Measurements from ENCODE around the gene FBN3. TPM values are rescaled to one million over a fixed set of nuclear protein-coding genes. Genes with fewer than 3 reads are reported as not detected.

FBN3 gene
- total and polyA plus RNA-seq, 3 donors from 2014 or later: 0.62 to 17.8 (median 2.3) TPM

DNA sequence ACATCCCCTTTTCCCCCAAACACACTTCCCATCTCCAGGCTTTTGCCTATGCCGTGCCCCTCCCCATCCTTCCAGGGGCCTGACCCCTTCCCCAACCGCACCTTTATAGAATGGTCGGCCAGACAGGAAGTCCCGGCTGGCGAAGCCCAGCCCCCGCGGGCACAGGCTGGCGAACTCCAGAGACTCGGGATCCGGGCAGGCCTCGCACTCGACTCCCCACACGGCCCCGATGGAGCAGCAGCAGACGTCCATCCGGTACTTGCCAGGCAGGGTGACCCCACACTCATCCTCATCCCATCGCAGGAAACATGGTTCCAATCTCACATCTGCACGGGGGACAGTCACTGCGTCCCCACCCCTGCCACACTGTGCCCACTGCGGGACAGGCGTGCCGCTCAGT, 25.7 kb downstream of the FBN3 start:
- no peak overlapping the region for H3K27ac ChIP-seq
- H3K27me3 ChIP-seq: no peaks in the 10 kb centered on the region
- TF ChIP-seq CTCF (IDR thresholded peaks at IDR 0.05) (no peak), POLR2A (IDR thresholded peaks at IDR 0.05) (no peak)
- no peaks in the 10 kb centered on the region for H3K4me1 ChIP-seq
- WGBS, 2 donors: 96 to 97% methylated on average over 20 to 22 of the region's 22 CpGs
- H3K9me3 ChIP-seq: no peaks in the 10 kb centered on the region
- no peak for DNase-seq
- H3K36me3 ChIP-seq (ENCODE audit: low read depth, missing control alignments): no peaks in the 10 kb centered on the region
- intact Hi-C loops (cut with DNase I; ENCODE audit: low total_unique reads): no loop called here
- no peak overlapping the region for H3K4me3 ChIP-seq

- no peak overlapping the region for H3K27ac ChIP-seq
- 87 to 91% methylated on average over 26 of the region's 26 CpGs for WGBS, 2 donors
- TF ChIP-seq CTCF (IDR thresholded peaks at IDR 0.05) (no peak), POLR2A (IDR thresholded peaks at IDR 0.05) (no peak)
- H3K27me3 ChIP-seq: no peaks in the 10 kb centered on the region
- intact Hi-C loops (cut with DNase I; ENCODE audit: low total_unique reads): no loop called here
- H3K4me1 ChIP-seq: no peaks in the 10 kb centered on the region
- DNase-seq: no peak
- H3K9me3 ChIP-seq: no peaks in the 10 kb centered on the region
- H3K4me3 ChIP-seq: no peak overlapping the region
- no peaks in the 10 kb centered on the region for H3K36me3 ChIP-seq (ENCODE audit: low read depth, missing control alignments)
Measured at GRCh38 chr19:8120636-8121480, 28.5 kb downstream of the FBN3 start.

DNA sequence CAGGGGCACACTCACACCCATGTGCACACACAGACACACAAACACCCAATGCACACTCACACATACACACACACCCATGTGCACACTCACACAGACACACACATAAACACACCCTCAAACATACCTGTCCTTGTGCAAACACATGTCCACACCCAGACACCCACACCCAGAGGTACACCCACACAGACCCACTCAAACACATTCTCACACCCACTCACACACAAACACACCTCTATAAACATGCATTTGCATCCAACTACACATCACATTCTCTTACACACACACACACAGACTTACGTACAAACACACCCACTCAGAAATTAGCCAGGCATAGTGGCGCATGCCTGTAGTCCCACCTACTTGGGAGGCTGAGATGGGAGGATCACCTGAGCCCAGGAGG, 31.4 kb downstream of the FBN3 start:
- TF ChIP-seq POLR2A (IDR thresholded peaks at IDR 0.05) (no peak), CTCF (IDR thresholded peaks at IDR 0.05) (no peak)
- H3K4me1 ChIP-seq: no peaks in the 10 kb centered on the region
- intact Hi-C loops (cut with DNase I; ENCODE audit: low total_unique reads): no loop called here
- no peak overlapping the region for H3K4me3 ChIP-seq
- 90 to 97% methylated on average over 2 of the region's 2 CpGs for WGBS, 2 donors
- DNase-seq: no peak
- H3K36me3 ChIP-seq (ENCODE audit: low read depth, missing control alignments): no peaks in the 10 kb centered on the region
- no peaks in the 10 kb centered on the region for H3K27me3 ChIP-seq
- no peaks in the 10 kb centered on the region for H3K9me3 ChIP-seq
- H3K27ac ChIP-seq: no peak overlapping the region

- DNase-seq: no peak
- H3K27ac ChIP-seq: no peak overlapping the region
- intact Hi-C loops (cut with DNase I; ENCODE audit: low total_unique reads): no loop called here
- no peaks in the 10 kb centered on the region for H3K27me3 ChIP-seq
- no peak overlapping the region for H3K4me3 ChIP-seq
- H3K36me3 ChIP-seq (ENCODE audit: low read depth, missing control alignments): no peaks in the 10 kb centered on the region
- no peaks in the 10 kb centered on the region for H3K4me1 ChIP-seq
- H3K9me3 ChIP-seq: no peaks in the 10 kb centered on the region
- TF ChIP-seq CTCF (IDR thresholded peaks at IDR 0.05) (no peak), POLR2A (IDR thresholded peaks at IDR 0.05) (no peak)
- WGBS, 2 donors: 90% methylated on average over 16 to 23 of the region's 23 CpGs
Measured at GRCh38 chr19:8116437-8117293, 32.7 kb downstream of the FBN3 start.

All from testis (tissue), 3 donors.